Calu3 (cell line): ENCODE data around the gene FOSL1. TPM values are rescaled to one million over a fixed set of nuclear protein-coding genes. Genes with fewer than 3 reads are reported as not detected.

Experiments
- BruUV-seq: library from RNA; stranded (reverse); fragments of 400-500 nt; replicated peaks from 2 replicates; lab custom pipeline; 2021; lab: Mats Ljungman, UMichigan
- CTCF ChIA-PET: fragments of 300-600 bp; sonication (Branson Sonifier 250); formaldehyde crosslinking; loops from one replicate; lab custom pipeline; 2022; ENCODE audit warnings: antibody characterized with exemption; lab: Charles Lee
- DNase-seq: peaks from one replicate; pipeline ENCODE4 v3.0.0; 2022
- H3K27ac Mint-ChIP-seq: one replicate; pipeline ENCODE4 v1.8.0; 2022; ENCODE audit warnings: mixed read lengths; ENCODE audit not compliant: unreplicated experiment
- H3K27me3 Mint-ChIP-seq: one replicate; pipeline ENCODE4 v1.8.0; 2022; ENCODE audit warnings: mixed read lengths; ENCODE audit not compliant: unreplicated experiment
- H3K36me3 Mint-ChIP-seq: one replicate; pipeline ENCODE4 v1.8.0; 2022; ENCODE audit warnings: mild to moderate bottlenecking, moderate library complexity, mixed read lengths; ENCODE audit not compliant: insufficient read depth, unreplicated experiment
- H3K4me1 Mint-ChIP-seq: one replicate; pipeline ENCODE4 v1.8.0; 2022; ENCODE audit warnings: mild to moderate bottlenecking, low read depth, mixed read lengths; ENCODE audit not compliant: unreplicated experiment
- H3K4me3 Mint-ChIP-seq: one replicate; pipeline ENCODE4 v1.8.0; 2022; ENCODE audit warnings: mild to moderate bottlenecking, low read depth, moderate library complexity, mixed read lengths; ENCODE audit not compliant: unreplicated experiment
- H3K9me3 Mint-ChIP-seq: one replicate; pipeline ENCODE4 v1.8.0; 2022; ENCODE audit warnings: low read depth, mixed read lengths; ENCODE audit not compliant: unreplicated experiment
- CTCF ChIP-seq: fragments of 200-600 bp; IDR thresholded peaks from one replicate; pipeline ENCODE4 v1.8.0; 2022; ENCODE audit warnings: antibody characterized with exemption; ENCODE audit not compliant: unreplicated experiment
- intact Hi-C: fragments of 100-400 bp; cut with micrococcal nuclease; formaldehyde crosslinking; loops from one replicate; pipeline ENCODE4 v1.10.0; 2022; ENCODE audit not compliant: unreplicated experiment
- total RNA-seq: library from RNA; stranded (reverse); gene quantifications from 2 replicates; pipeline ENCODE4 v1.2.3, GENCODE V29; 2022

Gene FOSL1
- total RNA-seq, 1 experiment from 2014 or later: 76.1 TPM

GRCh38 chr11:65861533-65862183, 38.5 kb downstream of the FOSL1 start:
- Mint-ChIP-seq H3K4me3 (peak overlapping the region; percentile 84), H3K27me3 (no peaks in the 10 kb centered on the region), H3K27ac (peak overlapping the region; percentile 95), H3K4me1 (peaks cover 20% of the 10 kb centered on the region), H3K9me3 (no peaks in the 10 kb centered on the region), H3K36me3 (peaks cover 83% of the 10 kb centered on the region)
- BruUV-seq: TSS peak; percentile 29
- no peak for DNase-seq
- TF ChIP-seq CTCF: no peak
- intact Hi-C loops: no loop called here
- CTCF ChIA-PET: interaction anchor here (1.0 to 1.5 kb wide), 3 partner anchors 24 to 28 kb away, joined by 4 to 7 read pairs (median 5); partner anchors contain the start of gene FIBP

- no peak for TF ChIP-seq CTCF
- no TSS peak for BruUV-seq
- peak overlapping the region; percentile 84 for H3K4me3 Mint-ChIP-seq
- CTCF ChIA-PET: interaction anchor here (1.0 to 1.5 kb wide), 3 partner anchors 24 to 29 kb away, joined by 4 to 7 read pairs (median 5); partner anchors contain the start of gene FIBP
- H3K27ac Mint-ChIP-seq: peak overlapping the region; percentile 95
- peaks cover 25% of the 10 kb centered on the region for H3K4me1 Mint-ChIP-seq
- no peak for DNase-seq
- H3K36me3 Mint-ChIP-seq: peaks cover 84% of the 10 kb centered on the region
- no peaks in the 10 kb centered on the region for H3K27me3 Mint-ChIP-seq
- intact Hi-C loops: no loop called here
- no peaks in the 10 kb centered on the region for H3K9me3 Mint-ChIP-seq
Observed at GRCh38 chr11:65861165-65861505, 39.1 kb downstream of the FOSL1 start.

GRCh38 chr11:65860278-65861164, 39.7 kb downstream of the FOSL1 start, which contains the start of gene MUS81:
Gene MUS81 (plus strand): TSS chr11:65860433. CDS start chr11:65860754, 321 bp downstream.
- Mint-ChIP-seq H3K9me3 (no peaks in the 10 kb centered on the region), H3K4me3 (peak within 1 kb of the TSS; percentile 84)
- BruUV-seq: no TSS peak

More at GRCh38 chr11:65860278-65861164, 39.7 kb downstream of the FOSL1 start, which contains the start of gene MUS81:
- Mint-ChIP-seq H3K4me1 (peaks cover 27% of the 10 kb centered on the region), H3K36me3 (peaks cover 91% of the 10 kb centered on the region), H3K27ac (peak within 1 kb of the TSS; percentile 95), H3K27me3 (no peaks in the 10 kb centered on the region)
- intact Hi-C loops: no loop called here
- peak; percentile 39 for TF ChIP-seq CTCF
- CTCF ChIA-PET: interaction anchor here (0.6 to 2.9 kb wide), 22 partner anchors 9 to 440 kb away, joined by 3 to 37 read pairs (median 4); partner anchors contain the start of genes BANF1, CCDC85B, EFEMP2 and FIBP
- peak; percentile 98 for DNase-seq
